Measurements from ENCODE around the gene SNX17. TPM values are rescaled to one million over a fixed set of nuclear protein-coding genes. Genes with fewer than 3 reads are reported as not detected.

Gene SNX17
- total RNA-seq, 1 experiment from 2014 or later: 109 TPM

DNA sequence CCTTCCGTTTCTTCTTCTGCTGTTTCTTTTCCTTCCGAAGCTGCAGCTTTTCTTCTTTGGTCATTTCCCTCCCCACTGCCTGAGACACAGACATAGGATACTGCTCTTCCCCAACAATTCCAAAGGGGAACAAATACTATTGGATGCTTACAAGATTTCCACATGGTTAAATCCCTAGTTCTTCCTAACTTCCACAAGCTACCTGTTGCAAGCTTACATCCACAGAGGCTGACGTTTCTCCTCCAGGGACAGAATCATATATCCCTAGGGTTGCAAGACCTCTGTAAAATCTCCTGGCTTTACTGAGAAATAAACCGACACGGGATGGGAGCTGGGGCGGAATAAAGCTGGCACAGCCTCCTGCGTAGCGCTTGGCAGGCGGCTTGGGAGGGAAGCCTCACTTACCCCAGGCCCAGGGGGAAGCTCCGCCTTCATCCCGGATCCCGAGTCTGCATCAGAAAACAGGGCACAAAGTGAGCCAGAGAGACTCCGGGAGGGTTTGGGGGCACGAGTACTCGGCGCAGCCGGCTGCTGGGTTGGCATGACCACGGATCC, 868 bp upstream of the SNX17 start:
- Histone ChIP-seq H3K27ac (ENCODE audit: low read depth, low read length, poor library complexity, severe bottlenecking) (peak overlapping the region; percentile 94), H3K27me3 (replicated peaks; ENCODE audit: insufficient read depth, low read depth, low read length, poor library complexity) (no peaks in the 10 kb centered on the region), H3K36me3 (ENCODE audit: insufficient read depth, low read length, poor library complexity, severe bottlenecking) (peaks cover 59% of the 10 kb centered on the region), H3K4me3 (ENCODE audit: low read depth, low read length, poor library complexity, severe bottlenecking) (peak overlapping the region; percentile 95), H3K9me3 (ENCODE audit: low read depth, low read length, poor library complexity, severe bottlenecking) (no peaks in the 10 kb centered on the region), H3K4me1 (ENCODE audit: insufficient read depth, low read length, poor library complexity, severe bottlenecking) (peaks cover 17% of the 10 kb centered on the region)
- TF ChIP-seq, protein P1, sequence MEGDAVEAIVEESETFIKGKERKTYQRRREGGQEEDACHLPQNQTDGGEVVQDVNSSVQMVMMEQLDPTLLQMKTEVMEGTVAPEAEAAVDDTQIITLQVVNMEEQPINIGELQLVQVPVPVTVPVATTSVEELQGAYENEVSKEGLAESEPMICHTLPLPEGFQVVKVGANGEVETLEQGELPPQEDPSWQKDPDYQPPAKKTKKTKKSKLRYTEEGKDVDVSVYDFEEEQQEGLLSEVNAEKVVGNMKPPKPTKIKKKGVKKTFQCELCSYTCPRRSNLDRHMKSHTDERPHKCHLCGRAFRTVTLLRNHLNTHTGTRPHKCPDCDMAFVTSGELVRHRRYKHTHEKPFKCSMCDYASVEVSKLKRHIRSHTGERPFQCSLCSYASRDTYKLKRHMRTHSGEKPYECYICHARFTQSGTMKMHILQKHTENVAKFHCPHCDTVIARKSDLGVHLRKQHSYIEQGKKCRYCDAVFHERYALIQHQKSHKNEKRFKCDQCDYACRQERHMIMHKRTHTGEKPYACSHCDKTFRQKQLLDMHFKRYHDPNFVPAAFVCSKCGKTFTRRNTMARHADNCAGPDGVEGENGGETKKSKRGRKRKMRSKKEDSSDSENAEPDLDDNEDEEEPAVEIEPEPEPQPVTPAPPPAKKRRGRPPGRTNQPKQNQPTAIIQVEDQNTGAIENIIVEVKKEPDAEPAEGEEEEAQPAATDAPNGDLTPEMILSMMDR (conservative IDR thresholded peaks at IDR 0.05; ENCODE audit: low read depth, low read length): no peak
- TF ChIP-seq EZH2 (IDR thresholded peaks at IDR 0.05; ENCODE audit: borderline replicate concordance, low read depth, low read length, poor library complexity, severe bottlenecking): no peak
- peak; percentile 81 for DNase-seq (ENCODE audit: low spot score)
- BruUV-seq (replicated peaks): no TSS peak
- intact Hi-C loops (cut with micrococcal nuclease; ENCODE audit: unreplicated experiment): loop anchor here (1.0 to 5.0 kb wide), 3 partner anchors 13 to 157 kb away; partner anchors contain the start of genes ATRAID, GTF3C2, SLC30A3 and SLC5A6
- ChIA-PET POLR2A (ENCODE audit: low non-redundant PET) (interaction anchor here (0.6 to 0.9 kb wide), 2 partner anchors 10 to 12 kb away, joined by 3 to 12 read pairs; no protein-coding TSS in a partner anchor), CTCF (interaction anchor here (0.5 to 1.2 kb wide), 2 partner anchors 9 to 13 kb away, joined by 3 to 4 read pairs; partner anchors contain the start of gene GTF3C2)

GRCh38 chr2:27370816-27371620, 602 bp downstream of the SNX17 start:
- TF ChIP-seq EZH2 (IDR thresholded peaks at IDR 0.05; ENCODE audit: borderline replicate concordance, low read depth, low read length, poor library complexity, severe bottlenecking): no peak
- TF ChIP-seq, protein P1 (conservative IDR thresholded peaks at IDR 0.05; ENCODE audit: low read depth, low read length): no peak
- peaks cover 17% of the 10 kb centered on the region for H3K4me1 ChIP-seq (ENCODE audit: insufficient read depth, low read length, poor library complexity, severe bottlenecking)
- POLR2A ChIA-PET (ENCODE audit: low non-redundant PET): no interaction called here
- H3K27ac ChIP-seq (ENCODE audit: low read depth, low read length, poor library complexity, severe bottlenecking): peak overlapping the region; percentile 94
- CTCF ChIA-PET: no interaction called here
- intact Hi-C loops (cut with micrococcal nuclease; ENCODE audit: unreplicated experiment): loop anchor here (1.0 to 5.0 kb wide), 3 partner anchors 15 to 159 kb away; partner anchors contain the start of genes ATRAID, GTF3C2, SLC30A3 and SLC5A6
- peak overlapping the region; percentile 95 for H3K4me3 ChIP-seq (ENCODE audit: low read depth, low read length, poor library complexity, severe bottlenecking)
- no peaks in the 10 kb centered on the region for H3K27me3 ChIP-seq (replicated peaks; ENCODE audit: insufficient read depth, low read depth, low read length, poor library complexity)
- DNase-seq (ENCODE audit: low spot score): peak; percentile 57
- no TSS peak for BruUV-seq (replicated peaks)
- no peaks in the 10 kb centered on the region for H3K9me3 ChIP-seq (ENCODE audit: low read depth, low read length, poor library complexity, severe bottlenecking)
- H3K36me3 ChIP-seq (ENCODE audit: insufficient read depth, low read length, poor library complexity, severe bottlenecking): peaks cover 64% of the 10 kb centered on the region

- intact Hi-C loops (cut with micrococcal nuclease; ENCODE audit: unreplicated experiment): loop anchor here (5.0 kb wide), 1 partner anchor 111 kb away; the partner anchor contains the start of gene SLC30A3
- Histone ChIP-seq H3K27me3 (replicated peaks; ENCODE audit: insufficient read depth, low read depth, low read length, poor library complexity) (no peaks in the 10 kb centered on the region), H3K9me3 (ENCODE audit: low read depth, low read length, poor library complexity, severe bottlenecking) (no peaks in the 10 kb centered on the region), H3K27ac (ENCODE audit: low read depth, low read length, poor library complexity, severe bottlenecking) (no peak overlapping the region), H3K4me1 (ENCODE audit: insufficient read depth, low read length, poor library complexity, severe bottlenecking) (peaks cover 17% of the 10 kb centered on the region), H3K36me3 (ENCODE audit: insufficient read depth, low read length, poor library complexity, severe bottlenecking) (peaks cover 66% of the 10 kb centered on the region), H3K4me3 (ENCODE audit: low read depth, low read length, poor library complexity, severe bottlenecking) (no peak overlapping the region)
- ChIA-PET POLR2A (ENCODE audit: low non-redundant PET) (no interaction called here), CTCF (no interaction called here)
- no peak for DNase-seq (ENCODE audit: low spot score)
- no TSS peak for BruUV-seq (replicated peaks)
- TF ChIP-seq EZH2 (IDR thresholded peaks at IDR 0.05; ENCODE audit: borderline replicate concordance, low read depth, low read length, poor library complexity, severe bottlenecking): no peak
- TF ChIP-seq, protein P1 (conservative IDR thresholded peaks at IDR 0.05; ENCODE audit: low read depth, low read length): no peak
Observed at GRCh38 chr2:27372937-27373336, 2.5 kb downstream of the SNX17 start.

Measured in A673 (cell line).